Endothelial cell (in vitro differentiated cells): ENCODE data around the gene EVPLL. TPM values are rescaled to one million over a fixed set of nuclear protein-coding genes. Genes with fewer than 3 reads are reported as not detected.
"Not testable (repeated sequence)": the region's sequence is repeated elsewhere in the genome, so short reads cannot be mapped to it uniquely, and the experiment has no call there.

Experiments
- DNase-seq: peaks from one replicate; pipeline ENCODE4 v3.0.0; 2021; ENCODE audit warnings: low spot score
- H3K27ac Mint-ChIP-seq: one replicate; pipeline ENCODE4 v1.8.0; 2021; ENCODE audit warnings: mixed read lengths, inconsistent platforms; ENCODE audit not compliant: unreplicated experiment
- H3K27me3 Mint-ChIP-seq: one replicate; pipeline ENCODE4 v1.8.0; 2021; ENCODE audit warnings: mild to moderate bottlenecking, moderate library complexity, mixed read lengths, inconsistent platforms; ENCODE audit not compliant: unreplicated experiment
- H3K36me3 Mint-ChIP-seq: one replicate; pipeline ENCODE4 v1.8.0; 2021; ENCODE audit warnings: mild to moderate bottlenecking, low read depth, mixed read lengths, inconsistent platforms; ENCODE audit not compliant: unreplicated experiment
- H3K4me1 Mint-ChIP-seq: one replicate; pipeline ENCODE4 v1.8.0; 2021; ENCODE audit warnings: mild to moderate bottlenecking, mixed read lengths, inconsistent platforms; ENCODE audit not compliant: unreplicated experiment
- H3K4me3 Mint-ChIP-seq: one replicate; pipeline ENCODE4 v1.8.0; 2021; ENCODE audit warnings: mild to moderate bottlenecking, mixed read lengths, inconsistent platforms; ENCODE audit not compliant: unreplicated experiment
- H3K9me3 Mint-ChIP-seq: one replicate; pipeline ENCODE4 v1.8.0; 2021; ENCODE audit warnings: mixed read lengths, inconsistent platforms; ENCODE audit not compliant: unreplicated experiment
- long read RNA-seq: library from polyadenylated mRNA; unstranded; transcript quantifications from one replicate; pipeline ENCODE4 v2.0.0, GENCODE V29; 2020; ENCODE audit not compliant: unreplicated experiment
- total RNA-seq: library from RNA; stranded (reverse); fragmentation: NEBNext Ultra II Directional; extraction: Animal tissue kit (Norgen Biotek cat#: 25700); gene quantifications from one replicate; pipeline ENCODE4 v1.2.1, GENCODE V29; 2021; ENCODE audit not compliant: unreplicated experiment
- TF ChIP-seq, protein P1 (sequence below): fragments of 200-600 bp; sonication (generic); IDR thresholded peaks from one replicate; pipeline ENCODE4 v1.5.0; 2021; ENCODE audit warnings: antibody characterized with exemption; ENCODE audit not compliant: unreplicated experiment

The EVPLL gene
- not detected for total RNA-seq
- long read RNA-seq = 0 reads

- TF ChIP-seq, protein P1, sequence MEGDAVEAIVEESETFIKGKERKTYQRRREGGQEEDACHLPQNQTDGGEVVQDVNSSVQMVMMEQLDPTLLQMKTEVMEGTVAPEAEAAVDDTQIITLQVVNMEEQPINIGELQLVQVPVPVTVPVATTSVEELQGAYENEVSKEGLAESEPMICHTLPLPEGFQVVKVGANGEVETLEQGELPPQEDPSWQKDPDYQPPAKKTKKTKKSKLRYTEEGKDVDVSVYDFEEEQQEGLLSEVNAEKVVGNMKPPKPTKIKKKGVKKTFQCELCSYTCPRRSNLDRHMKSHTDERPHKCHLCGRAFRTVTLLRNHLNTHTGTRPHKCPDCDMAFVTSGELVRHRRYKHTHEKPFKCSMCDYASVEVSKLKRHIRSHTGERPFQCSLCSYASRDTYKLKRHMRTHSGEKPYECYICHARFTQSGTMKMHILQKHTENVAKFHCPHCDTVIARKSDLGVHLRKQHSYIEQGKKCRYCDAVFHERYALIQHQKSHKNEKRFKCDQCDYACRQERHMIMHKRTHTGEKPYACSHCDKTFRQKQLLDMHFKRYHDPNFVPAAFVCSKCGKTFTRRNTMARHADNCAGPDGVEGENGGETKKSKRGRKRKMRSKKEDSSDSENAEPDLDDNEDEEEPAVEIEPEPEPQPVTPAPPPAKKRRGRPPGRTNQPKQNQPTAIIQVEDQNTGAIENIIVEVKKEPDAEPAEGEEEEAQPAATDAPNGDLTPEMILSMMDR = no peak
- Mint-ChIP-seq H3K4me3 (no peak within 1 kb of the TSS), H3K9me3 (no peaks in the 10 kb centered on the region), H3K27ac (no peak within 1 kb of the TSS), H3K27me3 (peaks cover 8% of the 10 kb centered on the region), H3K4me1 (no peaks in the 10 kb centered on the region), H3K36me3 (peaks cover 3% of the 10 kb centered on the region)
- no peak for DNase-seq
Observed at GRCh38 chr17:18377437-18378204, at the start of gene EVPLL. Gene EVPLL (plus strand): TSS chr17:18377778. CDS start chr17:18380938, 3,160 bp downstream.

DNA sequence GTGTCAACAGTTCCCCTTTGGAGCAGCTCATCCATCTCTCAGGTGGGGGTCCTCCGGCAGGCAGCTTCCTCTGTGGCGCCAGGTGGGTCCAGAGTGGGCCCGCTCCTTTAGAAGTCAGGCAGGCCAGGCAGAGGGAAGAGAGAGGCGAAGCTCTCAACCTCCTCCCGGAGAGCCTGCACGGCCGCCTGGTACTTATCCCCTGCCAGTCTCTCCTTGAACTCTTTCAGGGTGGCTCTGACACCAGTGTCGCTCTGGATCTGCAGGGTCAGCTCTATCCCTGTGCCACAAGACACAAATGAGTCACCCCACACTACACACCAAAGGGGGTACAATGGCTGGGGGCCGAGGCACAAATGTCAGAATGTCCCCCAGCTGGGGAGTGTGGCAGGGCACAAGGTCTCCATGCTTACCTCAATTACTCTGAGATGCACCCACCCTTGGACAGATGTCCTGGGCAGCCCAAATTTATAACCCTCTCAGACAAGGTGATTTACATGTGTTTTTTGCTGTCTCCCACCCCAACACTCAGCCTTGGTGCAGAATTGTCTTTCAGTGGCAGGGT is 48.9 kb upstream of the EVPLL start:
- Mint-ChIP-seq H3K36me3 (peaks cover 27% of the 10 kb centered on the region), H3K27me3 (peaks cover 5% of the 10 kb centered on the region), H3K27ac (no peak overlapping the region), H3K4me3 (peak overlapping the region; percentile 31), H3K4me1 (no peaks in the 10 kb centered on the region), H3K9me3 (no peaks in the 10 kb centered on the region)
- no peak for DNase-seq
- TF ChIP-seq, protein P1 = no peak

- peaks cover 33% of the 10 kb centered on the region for H3K36me3 Mint-ChIP-seq
- DNase-seq = no peak
- no peaks in the 10 kb centered on the region for H3K9me3 Mint-ChIP-seq
- H3K4me3 Mint-ChIP-seq = peak overlapping the region; percentile 33
- H3K27ac Mint-ChIP-seq = no peak overlapping the region
- TF ChIP-seq, protein P1 = no peak
- peaks cover 3% of the 10 kb centered on the region for H3K27me3 Mint-ChIP-seq
- H3K4me1 Mint-ChIP-seq = no peaks in the 10 kb centered on the region
Observed at GRCh38 chr17:18331879-18332278, 45.7 kb upstream of the EVPLL start.

- Mint-ChIP-seq H3K36me3 (peaks cover 37% of the 10 kb centered on the region), H3K27me3 (peaks cover 3% of the 10 kb centered on the region), H3K9me3 (no peaks in the 10 kb centered on the region), H3K27ac (no peak overlapping the region), H3K4me3 (no peak overlapping the region), H3K4me1 (no peaks in the 10 kb centered on the region)
- TF ChIP-seq, protein P1 = no peak
- no peak for DNase-seq
Observed at GRCh38 chr17:18332909-18333489, 44.6 kb upstream of the EVPLL start.

GRCh38 chr17:18338158-18338557 is 39.4 kb upstream of the EVPLL start:
- not testable (repeated sequence) for H3K4me1 Mint-ChIP-seq, H3K4me3 Mint-ChIP-seq, H3K9me3 Mint-ChIP-seq, DNase-seq, H3K27me3 Mint-ChIP-seq, H3K27ac Mint-ChIP-seq
- peaks cover 42% of the 10 kb centered on the region for H3K36me3 Mint-ChIP-seq
